Measurements from ENCODE around the gene FAM98B.

DNA sequence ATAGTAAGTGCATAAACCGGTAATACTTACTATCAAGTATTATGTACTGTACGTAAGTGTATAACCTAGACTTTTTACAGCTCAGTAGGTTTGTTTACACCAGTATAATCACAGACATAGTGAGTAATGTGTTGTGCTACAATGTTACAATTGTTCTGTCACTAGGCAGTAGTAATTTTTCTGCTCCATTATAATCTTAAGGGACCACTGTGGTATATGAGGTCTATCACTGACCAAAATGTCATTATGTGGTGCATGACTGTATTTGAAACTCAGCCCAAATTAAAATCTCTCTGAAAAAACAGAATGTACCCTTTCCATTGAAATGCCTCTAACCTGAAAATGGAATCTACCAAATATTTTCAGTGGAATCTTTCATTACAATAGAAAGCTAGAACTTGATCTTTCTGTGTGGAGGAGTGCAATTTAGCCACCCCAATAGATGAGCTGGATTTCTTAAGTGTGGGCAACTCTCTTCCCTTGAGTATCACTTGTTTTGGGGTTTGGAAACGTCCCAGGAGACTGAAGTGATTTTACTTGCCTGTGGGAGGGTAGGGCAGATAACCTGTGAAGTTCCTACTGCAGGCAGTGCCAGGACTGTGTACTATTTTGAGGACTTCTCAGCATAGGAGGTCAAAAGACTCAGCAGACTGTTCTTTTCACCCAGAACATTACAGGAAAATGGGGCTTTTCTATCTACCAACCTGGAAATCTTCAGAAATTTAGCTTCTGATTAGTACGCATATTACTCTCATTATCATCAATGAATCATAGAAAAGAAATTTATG is 50.9 kb downstream of the FAM98B start:
- TF ChIP-seq CTCF (IDR thresholded peaks at IDR 0.05; ENCODE audit: poor library complexity) (no peak), EZH2 (IDR thresholded peaks at IDR 0.05; ENCODE audit: borderline replicate concordance) (no peak), EZH2phosphoT487 (IDR thresholded peaks at IDR 0.05; ENCODE audit: low read depth, severe bottlenecking, unreplicated experiment) (no peak)
